Measurements from ENCODE around the gene WASF2. TPM values are rescaled to one million over a fixed set of nuclear protein-coding genes. Genes with fewer than 3 reads are reported as not detected.

The WASF2 gene
- total and polyA plus RNA-seq, 2 of the 8 experiments (the other 6 are each of a cell fraction or from before 2014, with no cell fraction given), result 32.1 to 86.6 TPM

- TF ChIP-seq CHD7 (IDR thresholded peaks at IDR 0.05; ENCODE audit: insufficient replicate concordance, low read length) (no peak), SAP30 (IDR thresholded peaks at IDR 0.05; ENCODE audit: insufficient read depth, insufficient replicate concordance, low read length) (no peak), CTCF (IDR thresholded peaks at IDR 0.05; ENCODE audit: control extremely low read depth in 1 of 3, insufficient read depth in 1 of 3, low read depth in 1 of 3, low read length in 3 of 3) (no peak), PHF8 (conservative IDR thresholded peaks at IDR 0.05; ENCODE audit: low read depth, low read length) (no peak), BCL11A (IDR thresholded peaks at IDR 0.05; ENCODE audit: low read depth in 2 of 2, low read length in 2 of 2) (no peak)
Measured at GRCh38 chr1:27520651-27521050, 30.7 kb upstream of the WASF2 start (continued).

Measured in H1 (cell line).